Astrocyte of the spinal cord (primary cell): ENCODE data around the gene SLC19A1.

Experiments used
- DNase-seq: peaks from one replicate; pipeline ENCODE4 v3.0.0; 2011; ENCODE audit warnings: low read depth, low spot score
- H3K4me3 ChIP-seq: 2 replicates; pipeline ENCODE4 v1.5.1; 2011; ENCODE audit warnings: low read depth, mild to moderate bottlenecking, low read length, moderate library complexity
- in situ Hi-C: cut with HindIII; loops from 2 replicates; pipeline ENCODE4 v1.10.0; 2017; ENCODE audit warnings: low sequenced_read_pairs
- TF ChIP-seq, protein P1 (sequence below): IDR thresholded peaks from 2 replicates; pipeline ENCODE4 v1.5.1; 2012; ENCODE audit warnings: low read depth, mild to moderate bottlenecking, low read length, inconsistent platforms

SLC19A1 gene

DNA sequence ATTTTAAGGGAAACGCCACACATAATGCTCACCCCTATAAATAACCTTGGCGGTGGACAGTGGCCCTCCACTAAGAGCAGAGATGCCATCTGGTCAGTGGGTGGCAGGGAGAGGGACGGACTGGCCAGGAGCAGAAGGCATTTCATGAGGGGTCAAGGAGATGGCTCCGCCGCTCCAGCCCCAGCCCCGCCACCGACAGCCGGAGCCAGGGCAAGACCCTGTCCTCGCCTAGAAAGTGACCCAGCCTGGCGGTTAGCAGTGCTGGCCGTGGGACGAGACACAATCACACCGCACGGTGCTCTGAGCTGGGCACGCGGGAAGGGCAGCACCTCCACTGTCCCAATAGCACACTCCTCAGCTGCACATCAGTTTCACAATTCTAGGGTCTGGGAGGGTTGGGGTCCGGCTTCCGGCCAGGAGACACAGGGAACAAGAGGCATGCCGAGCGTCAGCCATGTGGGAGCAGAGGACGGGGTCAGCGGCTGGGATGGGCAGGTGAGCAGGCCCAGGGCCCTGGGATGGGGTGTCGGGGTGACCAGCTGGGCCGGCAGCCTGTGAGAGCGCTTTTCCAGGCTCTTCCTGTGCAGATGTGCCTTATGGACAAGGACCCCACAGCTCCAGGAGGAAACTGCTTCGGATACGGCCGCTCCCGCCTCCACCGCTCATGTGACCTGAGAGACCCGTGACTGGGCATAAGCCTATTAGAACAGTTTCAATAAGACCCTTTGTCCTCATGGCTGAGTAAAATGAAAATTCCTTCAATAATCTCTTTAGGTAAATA is 5.7 kb downstream of the SLC19A1 start:
- DNase-seq = no peak
- TF ChIP-seq, protein P1, sequence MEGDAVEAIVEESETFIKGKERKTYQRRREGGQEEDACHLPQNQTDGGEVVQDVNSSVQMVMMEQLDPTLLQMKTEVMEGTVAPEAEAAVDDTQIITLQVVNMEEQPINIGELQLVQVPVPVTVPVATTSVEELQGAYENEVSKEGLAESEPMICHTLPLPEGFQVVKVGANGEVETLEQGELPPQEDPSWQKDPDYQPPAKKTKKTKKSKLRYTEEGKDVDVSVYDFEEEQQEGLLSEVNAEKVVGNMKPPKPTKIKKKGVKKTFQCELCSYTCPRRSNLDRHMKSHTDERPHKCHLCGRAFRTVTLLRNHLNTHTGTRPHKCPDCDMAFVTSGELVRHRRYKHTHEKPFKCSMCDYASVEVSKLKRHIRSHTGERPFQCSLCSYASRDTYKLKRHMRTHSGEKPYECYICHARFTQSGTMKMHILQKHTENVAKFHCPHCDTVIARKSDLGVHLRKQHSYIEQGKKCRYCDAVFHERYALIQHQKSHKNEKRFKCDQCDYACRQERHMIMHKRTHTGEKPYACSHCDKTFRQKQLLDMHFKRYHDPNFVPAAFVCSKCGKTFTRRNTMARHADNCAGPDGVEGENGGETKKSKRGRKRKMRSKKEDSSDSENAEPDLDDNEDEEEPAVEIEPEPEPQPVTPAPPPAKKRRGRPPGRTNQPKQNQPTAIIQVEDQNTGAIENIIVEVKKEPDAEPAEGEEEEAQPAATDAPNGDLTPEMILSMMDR = no peak
- in situ Hi-C loops = no loop called here
- H3K4me3 ChIP-seq = no peak overlapping the region

GRCh38 chr21:45535341-45536081 is 6.7 kb downstream of the SLC19A1 start:
- in situ Hi-C loops = no loop called here
- TF ChIP-seq, protein P1 = no peak
- H3K4me3 ChIP-seq = no peak overlapping the region
- no peak for DNase-seq

GRCh38 chr21:45534636-45535331 is 7.5 kb downstream of the SLC19A1 start:
- DNase-seq = no peak
- no peak overlapping the region for H3K4me3 ChIP-seq
- in situ Hi-C loops = no loop called here
- TF ChIP-seq, protein P1 = no peak

GRCh38 chr21:45533846-45534635 is 8.2 kb downstream of the SLC19A1 start:
- H3K4me3 ChIP-seq = no peak overlapping the region
- DNase-seq = no peak
- TF ChIP-seq, protein P1 = no peak
- in situ Hi-C loops = no loop called here

- TF ChIP-seq, protein P1 = no peak
- no peak for DNase-seq
- in situ Hi-C loops = no loop called here
- H3K4me3 ChIP-seq = no peak overlapping the region
Measured at GRCh38 chr21:45533361-45533845, 8.8 kb downstream of the SLC19A1 start.
